Activated CD8-positive, alpha-beta T cell treated with anti-CD3 and anti-CD28 coated beads, Interleukin-2, amount 10 ng/mL, durations not matched to agents 7 days and 5 days (primary cell): ENCODE data around the gene SLX9. TPM values are rescaled to one million over a fixed set of nuclear protein-coding genes. Genes with fewer than 3 reads are reported as not detected.

ENCODE experiments used
- ATAC-seq: fragments of 150-1000 bp; cut with Tn5 transposase; one replicate; pipeline ENCODE4 v1.10.0; 2021; ENCODE audit warnings: moderate library complexity
- CTCF ChIA-PET: fragments of 350-600 bp; sonication (Branson Sonifier 250); formaldehyde crosslinking; loops from one replicate; lab custom pipeline; 2021; ENCODE audit warnings: antibody characterized with exemption; lab: Charles Lee
- POLR2A ChIA-PET: fragments of 350-600 bp; sonication (Branson Sonifier 250); formaldehyde crosslinking; loops from one replicate; lab custom pipeline; 2021; ENCODE audit warnings: antibody characterized with exemption; lab: Charles Lee
- DNase-seq: peaks from one replicate; pipeline ENCODE4 v3.0.0-alpha.2; 2020
- H3K27ac Mint-ChIP-seq: one replicate; pipeline ENCODE4 v1.8.0; 2021; ENCODE audit warnings: mild to moderate bottlenecking, mixed read lengths
- H3K27me3 Mint-ChIP-seq: one replicate; pipeline ENCODE4 v1.8.0; 2021; ENCODE audit warnings: low read depth, mixed read lengths
- H3K36me3 Mint-ChIP-seq: one replicate; pipeline ENCODE4 v1.8.0; 2021; ENCODE audit warnings: low read depth, mixed read lengths
- H3K4me1 Mint-ChIP-seq: one replicate; pipeline ENCODE4 v1.8.0; 2021; ENCODE audit warnings: low read depth, mixed read lengths
- H3K4me3 Mint-ChIP-seq: one replicate; pipeline ENCODE4 v1.8.0; 2021; ENCODE audit warnings: mild to moderate bottlenecking, mixed read lengths
- H3K9me3 Mint-ChIP-seq: one replicate; pipeline ENCODE4 v1.8.0; 2022; ENCODE audit warnings: mixed read lengths; ENCODE audit not compliant: insufficient read depth
- total RNA-seq, 2 experiments: library from RNA; stranded (reverse); gene quantifications; one replicate each; pipeline ENCODE4 v1.2.3, GENCODE V29; 2021

The SLX9 gene
- total RNA-seq, 2 experiments from 2014 or later: 56.6 to 60.4 TPM

DNA sequence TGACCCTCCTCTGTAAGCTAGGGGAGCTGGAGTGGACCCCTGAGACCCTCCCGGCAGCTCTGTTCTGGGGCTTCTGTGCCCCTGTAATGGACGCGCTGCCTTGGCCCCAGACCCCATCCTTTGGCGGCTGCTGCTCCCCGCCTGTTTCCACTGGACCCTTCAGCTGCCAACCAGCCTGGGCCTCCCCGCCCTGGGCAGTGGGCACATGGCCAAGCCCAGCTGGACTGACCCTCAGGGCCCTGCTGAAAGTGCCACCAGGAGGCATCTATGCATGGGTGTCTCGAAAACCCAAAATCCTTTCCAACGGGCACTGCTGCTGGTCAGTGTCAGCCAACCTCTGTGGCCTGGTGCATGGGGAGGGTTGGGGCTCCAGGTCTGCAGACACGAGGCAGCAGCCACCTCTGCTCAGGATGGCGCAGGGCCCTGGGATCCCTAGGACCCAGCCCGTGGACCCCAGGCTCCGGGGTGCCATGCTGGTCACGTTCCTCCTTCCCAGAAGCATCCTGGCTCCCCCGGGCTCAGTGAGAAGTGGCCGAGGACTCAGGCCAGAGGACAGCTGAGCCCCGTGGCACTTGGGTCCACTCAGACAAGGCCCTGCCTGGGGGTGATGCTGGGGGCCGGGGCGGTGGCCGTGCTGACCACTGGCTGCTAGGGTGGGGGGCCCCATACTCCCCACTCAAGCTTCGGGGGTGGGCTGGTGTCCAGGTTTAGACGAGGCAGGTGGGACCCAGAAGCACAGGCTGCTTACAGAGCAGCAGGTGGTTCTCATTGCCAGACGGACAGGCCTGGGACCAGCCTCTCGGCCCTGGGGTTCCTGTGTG, 46.9 kb downstream of the SLX9 start:
- no peaks in the 10 kb centered on the region for H3K27me3 Mint-ChIP-seq
- H3K27ac Mint-ChIP-seq: no peak overlapping the region
- H3K4me3 Mint-ChIP-seq: no peak overlapping the region
- H3K4me1 Mint-ChIP-seq: no peaks in the 10 kb centered on the region
- ChIA-PET POLR2A (no interaction called here), CTCF (interaction anchor here (1.9 kb wide), 1 partner anchor 142 kb away, joined by 5 read pairs; no protein-coding TSS in a partner anchor)
- H3K36me3 Mint-ChIP-seq: no peaks in the 10 kb centered on the region
- DNase-seq (no peak), ATAC-seq (no peak)
- H3K9me3 Mint-ChIP-seq: no peaks in the 10 kb centered on the region

DNA sequence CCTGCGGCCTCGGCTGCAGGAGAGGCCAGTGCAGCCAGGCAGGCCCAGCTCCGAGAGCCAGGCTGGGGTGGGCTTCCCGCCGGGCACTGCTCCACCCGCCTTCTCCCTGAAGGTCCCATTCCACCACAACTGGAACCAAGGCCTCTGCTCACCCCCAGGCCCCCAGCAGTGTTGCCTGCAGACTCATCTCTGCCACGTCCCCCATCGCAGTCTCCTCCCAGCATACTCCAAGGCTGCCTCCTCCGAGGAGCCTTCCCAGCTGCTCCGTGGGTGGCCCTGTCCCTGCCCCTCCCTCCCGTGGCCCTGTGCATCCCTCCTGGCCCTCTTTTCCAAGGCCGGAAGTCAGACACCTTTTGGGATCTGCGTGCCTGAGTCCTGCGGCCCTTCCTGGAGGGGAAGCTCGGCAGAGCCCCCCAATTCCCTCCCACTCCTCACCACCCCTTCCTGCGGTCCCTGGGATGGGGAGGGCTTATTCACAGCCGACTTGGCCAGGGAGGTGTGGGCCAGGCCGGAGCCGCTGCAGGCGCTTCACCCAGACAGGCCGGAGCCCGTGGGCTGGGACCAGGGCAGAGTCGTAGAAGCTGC, 47.6 kb downstream of the SLX9 start:
- Mint-ChIP-seq H3K9me3 (no peaks in the 10 kb centered on the region), H3K36me3 (no peaks in the 10 kb centered on the region)
- POLR2A ChIA-PET: no interaction called here

DNA sequence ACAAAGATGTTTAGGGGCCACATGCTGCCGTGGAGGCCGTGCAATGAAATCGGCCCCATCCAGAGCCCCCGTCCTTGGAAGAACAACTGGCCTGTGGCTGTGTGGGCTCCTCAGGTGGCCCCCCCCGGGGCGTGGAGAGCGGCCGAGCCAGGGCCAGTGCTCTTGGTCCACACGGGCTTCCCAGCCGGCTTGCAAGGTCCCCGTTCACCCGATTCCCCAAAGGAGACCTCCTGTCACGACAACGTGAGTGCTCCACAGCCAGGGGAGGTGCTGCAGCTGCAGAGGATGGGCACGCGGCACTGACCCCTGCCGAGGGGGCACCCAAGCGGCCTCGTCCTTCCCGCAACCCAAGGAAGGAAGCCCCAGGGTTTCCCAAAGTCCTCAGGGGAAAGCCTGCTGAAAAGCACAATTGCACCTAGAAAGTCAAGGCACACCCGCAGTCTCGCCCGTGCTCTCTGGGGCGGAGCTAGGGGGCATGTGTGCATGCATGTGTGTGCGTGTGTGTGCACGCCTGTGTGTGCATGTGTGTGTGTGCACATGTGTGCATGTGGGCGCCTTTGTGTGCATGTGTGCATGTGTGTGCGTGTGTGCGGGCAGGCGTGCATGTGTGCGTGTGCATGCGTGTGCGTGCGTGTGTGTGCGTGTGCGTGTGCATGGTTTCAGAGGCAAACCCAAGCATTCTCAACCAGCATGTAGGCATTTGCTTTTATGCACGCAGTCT, 48.2 kb downstream of the SLX9 start:
- Mint-ChIP-seq H3K9me3 (no peaks in the 10 kb centered on the region), H3K27ac (no peak overlapping the region), H3K27me3 (no peaks in the 10 kb centered on the region), H3K4me3 (no peak overlapping the region), H3K4me1 (no peaks in the 10 kb centered on the region), H3K36me3 (no peaks in the 10 kb centered on the region)
- POLR2A ChIA-PET: no interaction called here
- no peak for DNase-seq
- CTCF ChIA-PET: no interaction called here
- no peak for ATAC-seq

More for the DNA sequence above, 47.6 kb downstream of the SLX9 start:
- CTCF ChIA-PET: no interaction called here
- H3K27ac Mint-ChIP-seq: no peak overlapping the region
- DNase-seq (no peak), ATAC-seq (no peak)
- no peak overlapping the region for H3K4me3 Mint-ChIP-seq
- no peaks in the 10 kb centered on the region for H3K27me3 Mint-ChIP-seq
- H3K4me1 Mint-ChIP-seq: no peaks in the 10 kb centered on the region

DNA sequence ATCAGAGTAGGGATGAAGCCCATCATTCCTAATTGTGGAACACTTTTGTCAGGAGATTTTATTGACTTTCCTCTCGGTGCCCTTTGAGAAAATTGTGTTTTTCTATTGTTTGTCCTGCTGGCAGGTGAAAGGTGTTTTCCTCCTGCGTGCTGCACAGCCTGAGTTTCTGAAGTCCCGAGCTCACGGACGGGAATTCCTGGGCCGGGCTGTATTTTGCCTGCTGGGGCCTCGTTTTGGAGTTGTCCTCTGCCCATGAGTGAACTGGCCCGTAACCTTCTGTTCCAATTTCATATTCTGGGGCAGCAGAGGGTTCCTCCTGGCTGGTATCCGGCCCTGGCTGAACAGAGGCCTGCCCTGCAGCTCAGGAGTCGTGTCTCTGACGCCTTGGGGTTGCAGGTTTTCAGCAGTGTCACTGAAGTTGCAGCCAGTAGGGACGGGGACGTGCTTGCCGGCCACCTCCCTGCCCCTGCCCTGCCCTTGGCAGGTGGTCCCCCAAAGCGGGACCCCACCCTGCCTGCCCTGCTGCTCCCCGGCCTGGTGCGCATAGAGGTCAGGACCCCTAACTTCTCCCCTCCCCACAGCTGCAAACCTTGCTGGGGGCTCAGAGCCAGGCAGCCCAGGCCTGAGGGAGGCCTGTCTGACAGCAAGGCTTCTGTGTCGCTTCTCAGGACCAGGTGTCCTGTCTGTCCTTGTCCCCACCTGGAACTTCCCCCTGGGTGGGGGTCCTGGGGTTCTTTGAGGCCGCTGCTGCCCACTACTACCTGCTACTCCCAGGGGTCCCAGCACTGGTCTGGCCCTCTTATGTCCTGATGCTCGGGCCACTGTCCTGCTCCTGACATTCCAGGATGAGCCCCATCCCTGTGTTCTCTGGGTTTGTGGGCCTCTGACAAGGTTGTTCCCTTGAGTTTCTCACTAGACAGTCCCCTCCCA, 49.0 kb downstream of the SLX9 start:
- Mint-ChIP-seq H3K4me3 (no peak overlapping the region), H3K4me1 (no peaks in the 10 kb centered on the region), H3K27ac (no peak overlapping the region), H3K27me3 (no peaks in the 10 kb centered on the region), H3K9me3 (no peaks in the 10 kb centered on the region), H3K36me3 (no peaks in the 10 kb centered on the region)
- DNase-seq (no peak), ATAC-seq (no peak)
- ChIA-PET CTCF (interaction anchor here (0.7 to 1.6 kb wide), 2 partner anchors 140 to 149 kb away, joined by 3 read pairs; no protein-coding TSS in a partner anchor), POLR2A (no interaction called here)

DNA sequence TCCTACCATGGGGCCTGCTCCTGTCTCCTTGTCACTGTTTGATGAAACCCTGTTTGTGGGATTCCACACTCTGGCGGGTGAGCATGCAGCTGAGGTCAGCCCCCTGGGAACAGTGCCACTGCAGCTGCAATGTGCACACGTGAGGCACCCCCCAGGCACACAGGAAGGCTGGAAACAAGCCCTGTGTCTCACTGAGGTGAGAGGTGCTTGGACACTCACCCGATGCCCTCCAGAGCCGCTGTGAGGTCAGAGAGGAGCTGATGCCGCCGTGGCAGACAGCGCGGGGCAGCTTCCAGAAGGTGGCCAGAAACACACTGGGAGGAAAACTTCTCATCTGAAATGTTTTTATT, 49.7 kb downstream of the SLX9 start:
- Mint-ChIP-seq H3K27ac (no peak overlapping the region), H3K4me3 (no peak overlapping the region), H3K36me3 (no peaks in the 10 kb centered on the region), H3K27me3 (no peaks in the 10 kb centered on the region), H3K9me3 (no peaks in the 10 kb centered on the region), H3K4me1 (no peaks in the 10 kb centered on the region)
- ChIA-PET CTCF (interaction anchor here (0.7 to 1.6 kb wide), 2 partner anchors 139 to 149 kb away, joined by 3 read pairs; no protein-coding TSS in a partner anchor), POLR2A (interaction anchor here (0.7 kb wide), 1 partner anchor 182 kb away, joined by 3 read pairs; no protein-coding TSS in a partner anchor)
- ATAC-seq (no peak), DNase-seq (no peak)

DNA sequence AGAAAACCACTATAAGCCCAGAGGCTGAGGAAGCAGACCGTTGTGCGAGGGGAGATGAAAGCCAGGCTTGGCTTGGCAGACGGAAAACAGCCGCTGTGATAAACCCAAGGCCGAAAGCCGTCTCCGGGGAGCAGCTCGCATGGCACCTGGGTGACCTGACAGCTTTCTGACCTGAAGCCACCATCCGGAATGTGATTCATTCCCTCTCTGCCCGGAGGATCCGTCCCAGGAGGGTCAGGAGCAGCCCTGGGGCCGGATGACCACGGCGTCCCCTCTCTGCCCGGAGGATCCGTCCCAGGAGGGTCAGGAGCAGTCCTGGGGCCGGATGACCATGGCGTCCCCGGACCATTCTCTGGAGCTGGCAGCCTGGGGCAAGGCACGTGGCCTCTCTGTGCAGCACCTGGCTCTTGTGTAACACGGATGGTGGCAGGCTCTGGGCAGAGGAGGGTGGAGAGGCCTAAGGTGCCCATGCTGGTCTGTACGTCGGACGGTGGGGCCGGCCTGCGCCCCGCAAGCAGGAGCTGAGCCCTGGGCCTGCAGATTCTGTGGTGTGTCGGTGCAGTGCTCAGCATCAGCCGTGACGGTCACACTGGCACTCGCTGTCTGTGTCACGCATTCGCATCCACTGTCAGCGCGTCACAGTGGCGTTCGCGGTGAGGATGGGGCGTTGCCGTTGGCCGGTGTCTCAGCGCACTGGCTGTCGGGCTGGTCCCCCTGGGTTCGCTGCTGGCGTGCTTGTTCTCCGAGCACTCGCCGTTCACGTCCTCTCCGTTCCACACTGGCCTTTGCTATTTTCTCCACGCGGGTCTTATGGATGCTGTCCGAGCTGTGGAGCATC, 50.3 kb downstream of the SLX9 start:
- no peak for DNase-seq
- ChIA-PET CTCF (interaction anchor here (1.6 kb wide), 1 partner anchor 138 kb away, joined by 3 read pairs; no protein-coding TSS in a partner anchor), POLR2A (interaction anchor here (0.7 kb wide), 1 partner anchor 181 kb away, joined by 3 read pairs; no protein-coding TSS in a partner anchor)
- no peak for ATAC-seq
- H3K27ac Mint-ChIP-seq: no peak overlapping the region
- H3K36me3 Mint-ChIP-seq: no peaks in the 10 kb centered on the region
- H3K9me3 Mint-ChIP-seq: no peaks in the 10 kb centered on the region
- H3K4me1 Mint-ChIP-seq: no peaks in the 10 kb centered on the region
- no peak overlapping the region for H3K4me3 Mint-ChIP-seq
- H3K27me3 Mint-ChIP-seq: no peaks in the 10 kb centered on the region

DNA sequence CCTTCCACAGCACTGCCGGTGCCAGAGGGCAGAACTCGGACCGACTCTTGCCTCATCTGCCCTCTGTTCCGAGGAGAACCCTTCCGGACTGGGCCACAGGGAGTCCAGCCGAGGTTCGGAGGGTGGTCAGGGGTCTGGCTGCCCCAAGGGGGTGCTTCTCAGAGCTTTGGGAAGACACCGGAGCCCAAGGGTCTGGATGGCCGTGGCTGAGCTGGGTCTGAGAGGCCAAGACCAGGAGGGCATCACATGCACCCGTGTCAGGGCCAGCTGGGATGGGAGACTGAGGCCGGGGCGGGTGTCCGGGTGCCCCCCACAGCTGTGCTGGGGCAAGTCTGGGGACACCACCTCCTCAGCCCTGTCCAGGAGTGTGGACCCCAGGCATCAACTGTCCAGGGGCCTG, 51.1 kb downstream of the SLX9 start:
- H3K4me3 Mint-ChIP-seq: no peak overlapping the region
- no peaks in the 10 kb centered on the region for H3K36me3 Mint-ChIP-seq
- no peak overlapping the region for H3K27ac Mint-ChIP-seq
- no peaks in the 10 kb centered on the region for H3K9me3 Mint-ChIP-seq
- DNase-seq: no peak
- no peaks in the 10 kb centered on the region for H3K27me3 Mint-ChIP-seq
- POLR2A ChIA-PET: interaction anchor here (1.2 kb wide), 1 partner anchor 27 kb away, joined by 4 read pairs; no protein-coding TSS in a partner anchor
- H3K4me1 Mint-ChIP-seq: no peaks in the 10 kb centered on the region
- ATAC-seq: no peak
- CTCF ChIA-PET: no interaction called here

DNA sequence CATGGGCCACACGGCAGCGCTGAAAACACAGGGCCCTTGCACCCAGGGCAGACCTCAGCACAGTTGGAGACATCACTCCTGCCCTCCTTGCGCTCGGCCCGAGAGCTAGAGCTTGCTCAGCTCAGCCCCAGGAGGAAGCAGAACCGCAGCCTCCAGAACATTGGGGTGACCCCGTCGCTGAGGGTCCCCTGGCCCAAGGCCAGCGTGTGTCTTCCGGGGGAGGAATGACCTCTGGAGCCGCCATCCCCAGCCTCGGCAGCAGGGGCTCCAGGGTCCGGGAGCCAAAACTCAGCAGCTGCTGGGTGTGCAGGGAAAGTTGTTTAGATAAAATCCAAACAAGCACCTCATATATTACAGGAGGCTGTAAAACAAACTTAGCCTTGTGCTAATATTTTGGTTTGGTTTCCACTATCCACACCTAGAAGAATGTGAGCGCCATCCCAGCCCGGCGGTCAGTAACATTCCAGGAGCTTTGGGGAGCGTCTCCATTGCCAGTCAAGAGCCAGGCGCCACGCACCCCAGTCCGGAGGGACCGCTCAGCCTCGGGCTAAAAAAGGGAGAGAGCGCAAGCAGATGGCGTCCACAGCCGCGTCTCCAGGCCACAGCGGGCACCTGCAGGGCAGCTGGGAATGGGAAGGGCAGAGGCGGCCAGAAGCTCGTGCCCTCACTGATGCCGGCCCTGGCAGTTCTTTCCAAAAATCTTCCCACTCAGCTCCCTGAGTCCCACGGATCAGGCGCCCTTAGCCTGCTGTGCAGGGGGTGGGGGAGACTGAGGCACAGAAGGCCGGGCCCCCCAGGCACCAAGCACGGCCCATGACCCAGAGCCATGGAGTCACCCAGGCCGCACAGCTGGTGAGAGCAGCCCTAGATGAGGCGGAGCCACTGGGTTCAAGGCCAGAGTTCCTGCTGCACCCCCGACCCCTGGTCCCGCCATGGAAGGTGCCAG, 52.0 kb downstream of the SLX9 start:
- ChIA-PET CTCF (interaction anchor here (1.0 kb wide), 1 partner anchor 149 kb away, joined by 4 read pairs; no protein-coding TSS in a partner anchor), POLR2A (interaction anchor here (1.2 kb wide), 1 partner anchor 28 kb away, joined by 4 read pairs; no protein-coding TSS in a partner anchor)

DNA sequence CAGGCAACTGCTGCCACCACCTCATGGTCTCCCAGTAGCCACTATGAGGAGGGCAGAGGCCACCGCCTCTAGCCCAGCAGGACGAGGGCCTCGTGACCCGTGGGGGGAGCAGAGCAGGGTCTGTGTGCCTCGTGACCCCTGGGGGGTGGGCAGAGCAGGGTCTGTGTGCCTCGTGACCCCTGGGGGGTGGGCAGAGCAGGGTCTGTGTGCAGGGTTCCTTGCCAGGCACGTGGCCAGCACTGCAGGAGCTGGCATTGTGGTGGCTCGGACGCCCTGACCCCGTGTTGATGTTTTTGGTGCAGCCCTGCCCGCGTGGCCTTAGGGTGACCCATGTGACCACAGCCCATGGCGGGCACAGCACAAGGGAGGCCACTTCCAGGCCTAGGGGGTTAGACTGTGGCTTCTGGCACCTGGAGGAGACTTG, 52.8 kb downstream of the SLX9 start:
- DNase-seq (no peak), ATAC-seq (no peak)
- Mint-ChIP-seq H3K36me3 (no peaks in the 10 kb centered on the region), H3K27ac (no peak overlapping the region), H3K4me1 (no peaks in the 10 kb centered on the region), H3K27me3 (no peaks in the 10 kb centered on the region), H3K9me3 (no peaks in the 10 kb centered on the region), H3K4me3 (no peak overlapping the region)
- ChIA-PET POLR2A (no interaction called here), CTCF (interaction anchor here (1.0 kb wide), 1 partner anchor 148 kb away, joined by 4 read pairs; no protein-coding TSS in a partner anchor)

More for the DNA sequence above, 52.0 kb downstream of the SLX9 start:
- H3K36me3 Mint-ChIP-seq: no peaks in the 10 kb centered on the region
- no peaks in the 10 kb centered on the region for H3K4me1 Mint-ChIP-seq
- no peaks in the 10 kb centered on the region for H3K27me3 Mint-ChIP-seq
- DNase-seq (no peak), ATAC-seq (no peak)
- no peak overlapping the region for H3K4me3 Mint-ChIP-seq
- H3K27ac Mint-ChIP-seq: no peak overlapping the region
- no peaks in the 10 kb centered on the region for H3K9me3 Mint-ChIP-seq
